CD14-positive monocyte (primary cell): ENCODE results near the gene ACTRT2. TPM values are rescaled to one million over a fixed set of nuclear protein-coding genes. Genes with fewer than 3 reads are reported as not detected.

Experiments used
- DNase-seq, 3 donors: peaks; one replicate each; pipeline ENCODE4 v3.0.0-alpha.2; 2011 to 2022
- H2AFZ ChIP-seq: 2 replicates; pipeline ENCODE4 v1.6.0; 2012; ENCODE audit warnings: mild to moderate bottlenecking, low read depth, low read length, inconsistent platforms; ENCODE audit not compliant: insufficient read depth, poor library complexity, severe bottlenecking
- H3K27ac ChIP-seq, 2 donors: 1 replicate in 1 of 2; 2 replicates in 1 of 2; pipeline ENCODE4 v1.5.1; 2012 to 2013; ENCODE audit warnings: low read length in 2 of 2, control low read depth in 1 of 2, inconsistent platforms in 1 of 2, low read depth in 1 of 2, mild to moderate bottlenecking in 1 of 2
- H3K27me3 ChIP-seq, 2 donors: one replicate each; pipeline versions ENCODE4 v1.6.0 to v1.6.1; 2011 to 2013; ENCODE audit warnings: low read length in 2 of 2; ENCODE audit not compliant: control insufficient read depth in 2 of 2, insufficient read depth in 2 of 2
- H3K36me3 ChIP-seq, 2 donors: replicated peaks in 1 of 2; 1 replicate in 1 of 2; 2 replicates in 1 of 2; pipeline versions ENCODE4 v1.5.1 to v1.6.1; 2012 to 2013; ENCODE audit warnings: low read length in 2 of 2, control low read depth in 1 of 2, inconsistent platforms in 1 of 2, mild to moderate bottlenecking in 1 of 2; ENCODE audit not compliant: insufficient read depth in 2 of 2, control insufficient read depth in 1 of 2
- H3K4me1 ChIP-seq, 2 donors: 1 replicate in 1 of 2; 2 replicates in 1 of 2; pipeline versions ENCODE4 v1.5.1 to v1.6.1; 2012 to 2013; ENCODE audit warnings: low read length in 2 of 2, control low read depth in 1 of 2, inconsistent platforms in 1 of 2, mild to moderate bottlenecking in 1 of 2, moderate library complexity in 1 of 2; ENCODE audit not compliant: insufficient read depth in 2 of 2, control insufficient read depth in 1 of 2
- H3K4me2 ChIP-seq: replicated peaks from 2 replicates; pipeline ENCODE3; 2012; ENCODE audit warnings: low read length, moderate library complexity, mild to moderate bottlenecking; ENCODE audit not compliant: poor library complexity, severe bottlenecking; ENCODE audit errors: extremely low read depth
- H3K4me3 ChIP-seq, 3 experiments: fragments of 200-600 bp in 1 of 3; sonication (generic) in 1 of 3; replicated peaks in 1 of 3; 1 replicate in 2 of 3; 2 replicates in 1 of 3; pipeline ENCODE4 v1.5.1; 2011 to 2013; ENCODE audit warnings: low read length in 3 of 3, mild to moderate bottlenecking in 3 of 3, control low read depth in 2 of 3, low read depth in 2 of 3, inconsistent platforms in 1 of 3, moderate library complexity in 1 of 3
- H3K79me2 ChIP-seq: 2 replicates; pipeline ENCODE4 v1.6.0; 2012; ENCODE audit warnings: mild to moderate bottlenecking, control low read depth, inconsistent platforms, low read length, moderate library complexity; ENCODE audit not compliant: insufficient read depth
- H3K9ac ChIP-seq: 2 replicates; pipeline ENCODE4 v1.6.0; 2017; ENCODE audit warnings: low read length, mild to moderate bottlenecking; ENCODE audit not compliant: insufficient read depth, poor library complexity, severe bottlenecking
- H3K9me3 ChIP-seq, 2 donors: replicated peaks in 1 of 2; 1 replicate in 1 of 2; 2 replicates in 1 of 2; pipeline versions ENCODE4 v1.5.1 to v1.6.1; 2012 to 2013; ENCODE audit warnings: low read length in 2 of 2, control low read depth in 1 of 2; ENCODE audit not compliant: control insufficient read depth in 1 of 2, insufficient read depth in 1 of 2
- H4K20me1 ChIP-seq: 2 replicates; pipeline ENCODE4 v1.6.0; 2012; ENCODE audit warnings: mild to moderate bottlenecking, low read length, control low read depth, moderate library complexity; ENCODE audit not compliant: insufficient read depth
- H3K27ac Mint-ChIP-seq, 7 donors: one replicate each; pipeline ENCODE4 v1.8.0; 2020; ENCODE audit warnings: mild to moderate bottlenecking in 7 of 7, mixed read lengths in 7 of 7, moderate library complexity in 6 of 7, inconsistent platforms in 2 of 7
- H3K27me3 Mint-ChIP-seq, 3 donors: one replicate each; pipeline ENCODE4 v1.8.0; 2021 to 2022; ENCODE audit warnings: low read depth in 3 of 3, mild to moderate bottlenecking in 3 of 3, mixed read lengths in 3 of 3, moderate library complexity in 3 of 3, inconsistent platforms in 1 of 3
- H3K36me3 Mint-ChIP-seq, 2 donors: one replicate each; pipeline ENCODE4 v1.8.0; 2020; ENCODE audit warnings: mixed read lengths in 2 of 2, inconsistent platforms in 1 of 2, mild to moderate bottlenecking in 1 of 2
- H3K4me1 Mint-ChIP-seq: one replicate; pipeline ENCODE4 v1.8.0; 2020; ENCODE audit warnings: mild to moderate bottlenecking, mixed read lengths
- H3K4me3 Mint-ChIP-seq, 2 donors: one replicate each; pipeline ENCODE4 v1.8.0; 2020; ENCODE audit warnings: mild to moderate bottlenecking in 2 of 2, mixed read lengths in 2 of 2, moderate library complexity in 1 of 2
- H3K9me3 Mint-ChIP-seq, 7 donors: one replicate each; pipeline ENCODE4 v1.8.0; 2020 to 2022; ENCODE audit warnings: mixed read lengths in 7 of 7, mild to moderate bottlenecking in 6 of 7, moderate library complexity in 6 of 7, inconsistent platforms in 2 of 7
- CTCF ChIP-seq: fragments of 200-600 bp; IDR thresholded peaks from one replicate; pipeline ENCODE4 v1.8.0; 2022; ENCODE audit warnings: antibody characterized with exemption, mild to moderate bottlenecking
- WGBS: methylation state at CpG from one replicate; pipeline ENCODE4 v1.1.5; 2013; ENCODE audit warnings: missing lambda C conversion rate; ENCODE audit not compliant: insufficient coverage; 5-methylcytosine and 5-hydroxymethylcytosine counted together
- intact Hi-C, 2 donors: fragments of 100-400 bp; cut with micrococcal nuclease; formaldehyde crosslinking; loops; one replicate each; pipeline versions ENCODE4 v1.15.0 to v1.15.1; 2023
- polyA plus RNA-seq, 3 donors: library from polyadenylated mRNA; depleted of rRNA in 1 of 3; unstranded in 2 of 3; stranded (reverse) in 1 of 3; fragments of 300-500 nt in 2 of 3; fragments of >200 nt in 1 of 3; fragmentation: Illumina TruSeq in 2 of 3; gene quantifications; 1 replicate in 2 of 3; 2 replicates in 1 of 3; pipeline ENCODE4 v1.2.3, GENCODE V29; 2012 to 2021

Gene ACTRT2
- polyA plus RNA-seq, 3 donors = not detected

GRCh38 chr1:3002349-3003038 lies 18.8 kb upstream of the ACTRT2 start:
- Histone ChIP-seq H3K4me3 (no peak overlapping the region), H3K27ac (no peak overlapping the region), H2AFZ (no peak overlapping the region), H3K36me3 (no peaks in the 10 kb centered on the region), H3K4me1 (no peaks in the 10 kb centered on the region), H3K9me3 (peaks cover 4 to 12% of the 10 kb centered on the region in 2 donors), H4K20me1 (no peaks in the 10 kb centered on the region), H3K9ac (no peak overlapping the region), H3K4me2 (no peak overlapping the region), H3K27me3 (no peaks in the 10 kb centered on the region), H3K79me2 (no peaks in the 10 kb centered on the region)
- Mint-ChIP-seq H3K36me3 (no peaks in the 10 kb centered on the region), H3K27ac (no peak overlapping the region), H3K4me1 (no peaks in the 10 kb centered on the region), H3K9me3 (peaks cover 7 to 22% (median 13%) of the 10 kb centered on the region in 7 donors), H3K4me3 (no peak overlapping the region), H3K27me3 (peaks cover 0 to 3% (median 0%) of the 10 kb centered on the region in 3 donors)
- no peak for DNase-seq
- 89% methylated on average over 15 of the region's 23 CpGs for WGBS
- intact Hi-C loops = no loop called here
- TF ChIP-seq CTCF = no peak

- no peaks in the 10 kb centered on the region for H3K36me3 Mint-ChIP-seq
- Histone ChIP-seq H3K9ac (no peak overlapping the region), H3K9me3 (peaks cover 10 to 20% of the 10 kb centered on the region in 2 donors), H3K4me3 (no peak overlapping the region), H3K4me2 (no peak overlapping the region), H3K36me3 (no peaks in the 10 kb centered on the region), H3K27me3 (no peaks in the 10 kb centered on the region), H4K20me1 (no peaks in the 10 kb centered on the region), H3K4me1 (no peaks in the 10 kb centered on the region), H3K27ac (no peak overlapping the region), H2AFZ (no peak overlapping the region), H3K79me2 (no peaks in the 10 kb centered on the region)
- H3K4me1 Mint-ChIP-seq = no peaks in the 10 kb centered on the region
- intact Hi-C loops = no loop called here
- 85% methylated on average over 25 of the region's 32 CpGs for WGBS
- no peak for TF ChIP-seq CTCF
- H3K4me3 Mint-ChIP-seq = no peak overlapping the region
- no peak for DNase-seq
- peaks cover 12 to 30% (median 21%) of the 10 kb centered on the region in 7 donors for H3K9me3 Mint-ChIP-seq
- no peak overlapping the region for H3K27ac Mint-ChIP-seq
- peaks cover 0 to 2% (median 0%) of the 10 kb centered on the region in 3 donors for H3K27me3 Mint-ChIP-seq
Observed at GRCh38 chr1:3003039-3003940, 18.0 kb upstream of the ACTRT2 start.
